Aorta (tissue), 5 donors: ENCODE data around the gene FRMD4A. TPM values are rescaled to one million over a fixed set of nuclear protein-coding genes. Genes with fewer than 3 reads are reported as not detected.

ENCODE experiments used
- ATAC-seq: fragments of 200-7000 bp; cut with Tn5 transposase; one replicate; pipeline ENCODE4 v1.9.1; 2022; ENCODE audit warnings: moderate library complexity; ENCODE audit not compliant: low FRiP score
- DNase-seq, 2 donors: peaks; one replicate each; pipeline ENCODE4 v3.0.0-alpha.2; 2020
- H3K27ac ChIP-seq, 2 donors: one replicate each; pipeline ENCODE4 v1.5.1; 2013; ENCODE audit warnings: low read length in 2 of 2, mild to moderate bottlenecking in 2 of 2, moderate library complexity in 2 of 2, control low read depth in 1 of 2, inconsistent platforms in 1 of 2, low read depth in 1 of 2
- H3K27me3 ChIP-seq, 2 donors: one replicate each; pipeline ENCODE4 v1.6.1; 2013; ENCODE audit warnings: control low read depth in 1 of 2, low read length in 1 of 2, mild to moderate bottlenecking in 1 of 2, moderate library complexity in 1 of 2; ENCODE audit not compliant: insufficient read depth in 2 of 2, control insufficient read depth in 1 of 2
- H3K36me3 ChIP-seq, 2 donors: one replicate each; pipeline ENCODE4 v1.6.1; 2013; ENCODE audit warnings: control low read depth in 1 of 2, low read length in 1 of 2, mild to moderate bottlenecking in 1 of 2; ENCODE audit not compliant: insufficient read depth in 2 of 2, control insufficient read depth in 1 of 2
- H3K4me1 ChIP-seq, 2 donors: one replicate each; pipeline ENCODE4 v1.6.1; 2013; ENCODE audit warnings: low read length in 2 of 2, control low read depth in 1 of 2, mild to moderate bottlenecking in 1 of 2, moderate library complexity in 1 of 2; ENCODE audit not compliant: insufficient read depth in 2 of 2, control insufficient read depth in 1 of 2
- H3K4me3 ChIP-seq, 2 donors: one replicate each; pipeline ENCODE4 v1.5.1; 2013; ENCODE audit warnings: low read length in 2 of 2, control low read depth in 1 of 2, mild to moderate bottlenecking in 1 of 2
- H3K9me3 ChIP-seq: one replicate; pipeline ENCODE4 v1.6.1; 2013; ENCODE audit warnings: mild to moderate bottlenecking, low read length; ENCODE audit not compliant: control insufficient read depth
- WGBS, 2 donors: extraction: QIAGEN DNeasy Blood & Tissue Kit; methylation state at CpG; one replicate each; pipeline ENCODE4 v1.1.7; 2013; 5-methylcytosine and 5-hydroxymethylcytosine counted together
- intact Hi-C, 2 donors: fragments of 100-400 bp; cut with DNase I; formaldehyde crosslinking; loops; one replicate each; pipeline versions ENCODE4 v1.14.2 to v1.15.0; 2022
- polyA plus RNA-seq, 2 donors: library from polyadenylated mRNA; stranded (reverse); fragments of 200-250 nt; gene quantifications; one replicate each; pipeline ENCODE4 v1.2.3, GENCODE V29; 2013
- total RNA-seq, 2 donors: library from RNA; stranded (reverse); fragmentation: NEBNext Ultra II Directional; extraction: Animal tissue kit (Norgen Biotek cat#: 25700); gene quantifications; one replicate each; pipeline ENCODE4 v1.2.1, GENCODE V29; 2021
- donor health status: healthy with polysubstance abuse.
- donor health status: Bipolar disorder and iron deficiency.
- donor health status: DM: no; HTN: no; CAD: no.
- donor health status: DM: no; HTN: no; CAD: no.
- donor health status: DM: yes; HTN: yes; CAD: no.

FRMD4A gene
- total and polyA plus RNA-seq, 4 donors: 11.4 to 65.6 (median 39.7) TPM

DNA sequence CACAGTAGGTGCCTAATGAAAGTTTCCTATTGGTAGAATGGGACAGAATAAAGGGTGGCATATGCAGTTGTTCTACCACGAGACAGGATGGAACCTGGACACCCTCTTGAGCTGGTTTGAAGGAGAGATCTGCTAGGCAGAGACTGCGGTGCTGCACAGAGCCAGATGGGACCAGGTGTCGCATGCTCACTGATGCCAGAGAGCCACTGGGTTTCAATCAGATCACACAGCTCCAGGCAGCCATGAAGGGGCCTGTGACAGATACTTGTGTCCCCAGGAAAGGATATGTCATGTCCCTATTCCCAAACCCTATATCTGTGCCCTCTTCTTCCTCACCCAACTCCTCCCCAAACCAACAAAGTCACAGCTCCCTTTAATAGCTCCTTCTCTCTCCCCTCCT, 508.2 kb downstream of the FRMD4A start:
- H3K4me3 ChIP-seq: no peak overlapping the region
- no peaks in the 10 kb centered on the region for H3K27me3 ChIP-seq
- ATAC-seq: no peak
- intact Hi-C loops: no loop called here
- no peak overlapping the region for H3K27ac ChIP-seq
- WGBS, 2 donors: 92 to 95% methylated on average over 3 of the region's 3 CpGs
- no peaks in the 10 kb centered on the region for H3K9me3 ChIP-seq
- DNase-seq: no peak
- no peaks in the 10 kb centered on the region for H3K36me3 ChIP-seq
- no peaks in the 10 kb centered on the region for H3K4me1 ChIP-seq

DNA sequence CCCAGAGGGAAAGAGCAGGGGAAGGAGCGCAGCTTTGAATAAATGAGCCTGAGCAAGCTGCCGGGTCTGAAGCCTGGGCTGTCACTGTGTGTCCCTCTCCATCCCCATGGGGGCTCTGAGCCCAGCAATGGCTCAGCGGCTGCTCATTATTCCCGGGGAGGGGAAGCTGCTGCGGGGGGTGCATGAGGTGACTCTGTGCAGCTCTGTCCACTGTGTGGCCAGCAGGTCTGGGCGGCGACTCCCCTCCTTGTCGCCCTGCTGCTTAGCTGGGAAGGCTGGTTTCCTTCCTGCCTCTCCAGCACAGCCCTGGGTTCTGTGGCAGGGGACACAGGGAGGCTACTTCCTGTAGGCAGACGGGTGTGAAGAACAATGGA, 509.8 kb downstream of the FRMD4A start:
- ATAC-seq (peak; percentile 3), DNase-seq (no peak)
- peaks cover 0 to 5% of the 10 kb centered on the region in 2 donors for H3K4me1 ChIP-seq
- H3K27me3 ChIP-seq: no peaks in the 10 kb centered on the region
- H3K4me3 ChIP-seq: no peak overlapping the region
- H3K27ac ChIP-seq: no peak overlapping the region
- no peaks in the 10 kb centered on the region for H3K36me3 ChIP-seq
- H3K9me3 ChIP-seq: no peaks in the 10 kb centered on the region
- intact Hi-C loops: no loop called here
- 33 to 39% methylated on average over 8 to 9 of the region's 9 CpGs for WGBS, 2 donors

DNA sequence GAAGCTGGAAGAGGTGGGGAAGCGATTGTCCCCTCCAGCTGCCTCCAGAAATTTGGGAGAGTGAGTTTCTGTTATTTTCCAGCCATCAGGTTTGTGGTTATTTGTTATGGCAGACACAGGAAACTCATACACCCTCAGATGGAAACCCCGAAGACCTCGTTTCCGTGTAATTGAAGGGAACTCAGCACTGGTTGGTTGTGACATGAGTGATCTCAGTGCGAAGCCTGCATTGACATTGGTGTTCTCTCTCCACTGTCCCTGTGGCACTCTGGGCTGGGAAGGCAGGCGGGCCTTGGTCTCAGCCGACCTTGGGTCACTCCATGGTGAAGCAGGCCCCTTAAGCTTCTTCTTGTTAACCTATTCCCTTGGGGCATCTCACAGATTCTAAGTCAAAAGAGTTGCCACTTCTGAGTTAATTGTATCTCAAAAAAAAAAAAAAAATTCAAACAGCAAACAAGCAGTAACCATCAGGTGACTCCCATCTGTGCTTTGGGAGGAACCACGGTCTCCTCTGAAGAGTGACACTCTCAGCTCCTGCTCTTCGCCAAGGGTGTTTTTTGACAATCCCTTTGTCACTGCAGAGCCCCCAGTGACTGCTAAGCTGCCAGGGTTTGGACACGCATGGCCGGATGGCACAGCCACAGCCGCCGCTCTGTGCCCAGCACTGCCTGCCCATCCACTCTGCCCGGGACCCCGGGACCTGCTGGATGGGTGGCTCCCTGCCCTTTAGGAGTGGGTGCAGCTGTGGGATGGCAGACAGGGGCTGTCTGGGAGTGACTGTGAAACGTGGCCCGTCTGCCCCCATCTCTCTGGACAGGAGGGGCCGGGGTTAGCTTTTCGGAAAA, 510.4 kb downstream of the FRMD4A start:
- ATAC-seq: peak; percentile 23
- intact Hi-C loops: no loop called here
- 64 to 65% methylated on average over 19 of the region's 19 CpGs for WGBS, 2 donors

DNA sequence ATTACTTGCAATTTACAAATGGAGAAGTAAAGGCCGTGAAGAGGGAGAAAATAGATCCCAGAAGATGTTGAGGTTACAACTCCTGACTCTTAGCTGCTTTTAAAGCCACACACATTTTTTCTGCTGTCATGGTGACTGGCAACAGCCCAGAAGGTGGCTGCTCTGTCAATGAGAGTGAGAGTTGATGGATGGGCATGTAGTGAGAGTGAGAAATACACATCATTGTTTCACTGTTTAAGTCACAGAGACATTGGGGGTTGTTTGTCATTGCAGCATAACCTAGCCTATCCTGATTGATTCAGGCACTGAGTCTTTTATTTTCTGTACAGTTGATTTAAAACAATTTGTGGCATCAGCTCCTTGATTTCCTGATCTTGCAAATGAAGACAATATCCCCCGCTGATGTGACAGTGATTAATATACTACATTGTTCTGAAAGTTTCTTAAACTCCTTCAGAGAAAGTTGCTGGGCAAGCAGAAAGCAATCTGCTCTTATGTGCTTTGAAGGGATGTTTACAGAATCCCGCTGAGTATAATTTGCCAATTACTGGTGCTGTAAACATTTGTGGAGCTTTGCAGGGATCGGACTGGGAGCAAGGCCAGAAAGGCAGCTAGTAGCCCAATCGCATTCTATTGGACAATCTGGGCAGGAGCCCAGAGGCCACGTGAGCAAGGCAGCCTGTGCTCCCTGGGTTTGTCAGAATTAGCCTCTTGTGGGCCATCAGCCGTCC, 514.4 kb downstream of the FRMD4A start:
- Histone ChIP-seq H3K36me3 (no peaks in the 10 kb centered on the region), H3K9me3 (no peaks in the 10 kb centered on the region), H3K27me3 (no peaks in the 10 kb centered on the region), H3K4me1 (peaks cover 0 to 9% of the 10 kb centered on the region in 2 donors), H3K27ac (peak overlapping the region in 1 of 2 donors; percentile 26), H3K4me3 (no peak overlapping the region)
- WGBS, 2 donors: 31 to 38% methylated on average over 7 of the region's 7 CpGs
- DNase-seq (no peak), ATAC-seq (no peak)
- intact Hi-C loops: no loop called here

More for the DNA sequence above, 510.4 kb downstream of the FRMD4A start:
- no peak for DNase-seq
- Histone ChIP-seq H3K9me3 (no peaks in the 10 kb centered on the region), H3K27ac (no peak overlapping the region), H3K27me3 (no peaks in the 10 kb centered on the region), H3K36me3 (no peaks in the 10 kb centered on the region), H3K4me3 (no peak overlapping the region), H3K4me1 (peaks cover 0 to 8% of the 10 kb centered on the region in 2 donors)

DNA sequence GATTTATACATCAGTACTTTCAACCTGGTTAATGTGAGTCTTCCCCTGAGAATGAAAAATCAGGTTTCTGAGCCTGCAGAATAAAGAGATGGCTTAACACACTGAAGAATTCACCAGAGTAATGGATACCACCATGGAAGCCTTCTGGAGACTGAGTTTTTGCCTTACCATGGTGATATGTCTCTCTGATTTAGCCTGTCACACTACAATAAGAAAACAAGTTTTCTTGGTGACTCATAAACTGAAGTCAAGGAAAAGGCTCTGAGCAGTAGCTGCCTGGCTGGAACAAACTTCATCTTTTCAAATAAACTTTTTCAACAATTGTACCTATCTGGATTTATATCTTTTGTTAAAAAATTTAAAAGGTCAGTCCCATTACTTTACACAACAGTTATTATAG, 515.0 kb downstream of the FRMD4A start:
- H3K9me3 ChIP-seq: no peaks in the 10 kb centered on the region
- no peak for ATAC-seq
- DNase-seq: no peak
- H3K27ac ChIP-seq: no peak overlapping the region
- intact Hi-C loops: no loop called here
- H3K4me1 ChIP-seq: peaks cover 0 to 9% of the 10 kb centered on the region in 2 donors
- no peak overlapping the region for H3K4me3 ChIP-seq
- no peaks in the 10 kb centered on the region for H3K36me3 ChIP-seq
- no peaks in the 10 kb centered on the region for H3K27me3 ChIP-seq

DNA sequence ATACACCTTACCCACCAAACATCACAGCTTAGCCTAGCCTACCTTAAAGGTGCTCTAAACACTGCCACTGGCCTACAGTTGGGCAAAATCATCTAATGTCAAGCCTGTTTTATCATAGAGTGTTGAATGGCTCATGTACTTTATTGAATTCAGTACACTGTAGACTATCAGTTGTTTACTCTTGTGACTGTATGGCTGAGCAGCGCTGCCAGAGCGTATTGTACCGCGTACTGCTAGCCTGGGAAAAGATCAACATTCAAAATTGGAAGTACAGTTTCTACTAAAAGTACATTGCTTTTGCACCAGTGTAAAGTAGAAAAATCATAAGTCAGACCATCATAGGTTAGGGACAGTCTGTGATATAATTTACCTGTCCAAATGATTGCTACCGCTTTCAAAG, 517.2 kb downstream of the FRMD4A start:
- no peak for ATAC-seq
- Histone ChIP-seq H3K4me3 (no peak overlapping the region), H3K9me3 (no peaks in the 10 kb centered on the region), H3K27ac (no peak overlapping the region), H3K4me1 (peaks cover 0 to 9% of the 10 kb centered on the region in 2 donors), H3K36me3 (no peaks in the 10 kb centered on the region), H3K27me3 (no peaks in the 10 kb centered on the region)
- 29 to 34% methylated on average over 5 of the region's 5 CpGs for WGBS, 2 donors
- DNase-seq: no peak
- intact Hi-C loops: no loop called here

DNA sequence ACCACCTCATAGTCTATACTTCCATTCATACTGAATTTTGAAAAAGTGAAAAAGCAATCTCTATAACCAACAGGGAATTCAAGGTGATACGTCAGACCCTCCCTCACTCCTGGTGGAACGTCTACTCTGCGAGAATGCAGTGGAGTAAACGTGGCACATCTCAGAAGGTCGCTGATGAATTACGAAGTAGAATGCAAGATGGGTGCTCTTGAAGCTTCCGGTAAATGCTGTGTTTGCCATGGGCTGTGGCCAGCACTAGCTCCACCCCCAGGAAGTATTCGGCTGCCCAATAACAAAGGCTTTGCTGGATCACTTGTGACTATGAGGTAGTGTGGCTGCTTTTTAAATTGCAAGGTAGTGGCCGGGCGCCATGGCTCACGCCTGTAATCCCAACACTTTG, 517.9 kb downstream of the FRMD4A start:
- Histone ChIP-seq H3K9me3 (no peaks in the 10 kb centered on the region), H3K27me3 (no peaks in the 10 kb centered on the region), H3K27ac (no peak overlapping the region), H3K4me1 (peaks cover 0 to 9% of the 10 kb centered on the region in 2 donors), H3K36me3 (no peaks in the 10 kb centered on the region), H3K4me3 (no peak overlapping the region)
- DNase-seq (no peak), ATAC-seq (no peak)
- intact Hi-C loops: no loop called here
- 85 to 86% methylated on average over 11 of the region's 11 CpGs for WGBS, 2 donors

DNA sequence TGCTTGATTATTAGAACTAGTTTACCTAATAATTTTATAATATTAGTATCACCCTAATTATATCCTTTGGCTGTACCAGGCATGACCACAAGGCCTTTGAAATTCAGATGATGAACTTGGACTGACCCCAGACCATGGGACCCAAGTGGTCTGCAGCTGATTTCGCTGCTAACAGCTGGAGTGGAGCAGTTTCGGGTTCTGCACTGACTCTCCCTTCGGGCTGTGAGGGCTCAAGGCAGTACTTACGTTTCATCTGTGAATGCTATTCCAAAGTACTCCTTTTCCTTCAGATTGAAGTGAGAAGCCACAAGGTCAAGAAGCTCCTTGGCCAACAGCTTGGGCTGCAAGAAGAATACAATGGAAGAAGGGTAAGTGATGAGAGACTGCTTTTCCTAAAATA, 520.2 kb downstream of the FRMD4A start:
- Histone ChIP-seq H3K4me3 (no peak overlapping the region), H3K9me3 (no peaks in the 10 kb centered on the region), H3K27me3 (no peaks in the 10 kb centered on the region), H3K27ac (no peak overlapping the region), H3K4me1 (peaks cover 0 to 3% of the 10 kb centered on the region in 2 donors), H3K36me3 (no peaks in the 10 kb centered on the region)
- ATAC-seq (no peak), DNase-seq (peak in 1 of 2 donors; percentile 37)
- WGBS, 2 donors: 83 to 84% methylated on average over 4 of the region's 4 CpGs
- intact Hi-C loops: no loop called here

DNA sequence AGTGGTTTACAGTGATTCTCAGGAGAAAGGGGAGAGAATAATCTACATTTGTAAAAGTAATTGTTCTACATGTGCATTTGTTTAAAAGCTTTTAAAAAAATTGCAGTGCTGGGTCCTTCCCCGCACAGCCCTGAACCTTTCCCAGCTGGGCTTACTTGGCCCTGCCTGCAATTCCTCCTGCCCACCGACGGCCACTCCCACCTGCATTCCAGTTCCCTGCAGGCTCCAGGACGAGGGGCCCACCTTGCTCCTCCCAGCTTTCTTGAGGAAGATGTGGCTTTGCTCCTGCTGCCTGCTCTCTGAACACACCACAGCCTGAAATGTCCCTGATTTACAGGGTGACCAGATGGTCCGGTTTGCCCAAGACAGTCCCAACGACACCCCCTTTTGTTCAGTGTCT, 521.3 kb downstream of the FRMD4A start:
- 33 to 41% methylated on average over 6 of the region's 6 CpGs for WGBS, 2 donors

More for the DNA sequence above, 521.3 kb downstream of the FRMD4A start:
- Histone ChIP-seq H3K4me3 (no peak overlapping the region), H3K36me3 (no peaks in the 10 kb centered on the region), H3K4me1 (no peaks in the 10 kb centered on the region), H3K27me3 (no peaks in the 10 kb centered on the region), H3K27ac (no peak overlapping the region), H3K9me3 (no peaks in the 10 kb centered on the region)
- ATAC-seq: no peak
- intact Hi-C loops: no loop called here
- no peak for DNase-seq
